Ovary (tissue), 9 donors: ENCODE data around the gene HOXA5. TPM values are rescaled to one million over a fixed set of nuclear protein-coding genes. Genes with fewer than 3 reads are reported as not detected.
A peak's percentile ranks its signal among the peaks of the same experiment; 100 is the strongest.

Experiments used
- DNase-seq, 5 donors: peaks; one replicate each; pipeline ENCODE4 v3.0.0-alpha.2; 2019 to 2020
- H3K27ac ChIP-seq, 2 donors: fragments of 200-600 bp; one replicate each; pipeline versions ENCODE4 v1.5.1 to v1.8.0; 2019 to 2022
- H3K27me3 ChIP-seq: fragments of 200-600 bp; one replicate; pipeline ENCODE4 v1.8.0; 2022
- H3K36me3 ChIP-seq: fragments of 200-600 bp; sonication (generic); one replicate; pipeline ENCODE4 v1.5.1; 2019
- H3K4me1 ChIP-seq: one replicate; pipeline ENCODE4 v1.8.1; 2013; ENCODE audit warnings: mild to moderate bottlenecking, moderate library complexity; ENCODE audit not compliant: insufficient read depth
- H3K4me3 ChIP-seq: fragments of 200-600 bp; sonication (generic); one replicate; pipeline ENCODE4 v1.5.1; 2017
- H3K9me3 ChIP-seq, 2 donors: fragments of 200-600 bp in 1 of 2; sonication (generic) in 1 of 2; one replicate each; pipeline versions ENCODE4 v1.5.1 to v1.8.1; 2013 to 2019; ENCODE audit warnings: mild to moderate bottlenecking in 1 of 2, moderate library complexity in 1 of 2
- EP300 ChIP-seq: sonication (generic); formaldehyde crosslinking; IDR thresholded peaks from one replicate; pipeline ENCODE4 v1.6.1; 2017; ENCODE audit warnings: antibody characterized with exemption
- POLR2A ChIP-seq: fragments of 450-650 bp; IDR thresholded peaks from one replicate; pipeline ENCODE4 v1.6.1; 2017; ENCODE audit warnings: antibody characterized with exemption, mild to moderate bottlenecking, moderate library complexity
- WGBS, 3 donors: extraction: QIAGEN DNeasy Blood & Tissue Kit in 1 of 3; methylation state at CpG; one replicate each; pipeline versions ENCODE4 v1.1.5 to v1.1.7; 2013 to 2017; 5-methylcytosine and 5-hydroxymethylcytosine counted together
- intact Hi-C, 4 donors: fragments of 100-400 bp; cut with DNase I; formaldehyde crosslinking; loops; one replicate each; pipeline versions ENCODE4 v1.11.0 to v1.15.1; 2022 to 2023
- polyA plus RNA-seq, 2 donors: library from polyadenylated mRNA; stranded (reverse); fragments of 200-250 nt in 1 of 2; fragments of 350-450 nt in 1 of 2; fragmentation: Illumina TruSeq in 1 of 2; extraction: RNeasy Lipid Tissue Mini Kit (QIAGEN cat#74804) in 1 of 2; gene quantifications; one replicate each; pipeline ENCODE4 v1.2.3, GENCODE V29; 2013 to 2014
- total RNA-seq, 7 donors: library from RNA; depleted of rRNA in 2 of 7; stranded (reverse); fragments of >200 nt in 2 of 7; fragmentation: NEBNext Ultra II Directional in 3 of 7; extraction: Animal tissue kit (Norgen Biotek cat#: 25700) in 3 of 7; gene quantifications; one replicate each; pipeline versions ENCODE4 v1.1.0 to v1.2.4, GENCODE V29; 2016 to 2023
- TF ChIP-seq, protein P1 (sequence below), 3 donors: fragments of 450-650 bp in 2 of 3; fragments of 200-600 bp in 1 of 3; IDR thresholded peaks; one replicate each; pipeline versions ENCODE4 v1.5.1 to v1.8.0; 2016 to 2022; ENCODE audit warnings: antibody characterized with exemption in 3 of 3, mild to moderate bottlenecking in 1 of 3
- donor health status: DM: no; HTN: no; CAD: no; lungs with moderate emphysema.
- donor health status: DM: no; HTN: no; CAD: no.
- donor health status: Bipolar disorder and iron deficiency.
- donor health status: DM: yes; HTN: yes; CAD: no.
- donor health status: DM: no; HTN: no; CAD: no.
- donor health status: DM: yes; HTN: yes; CAD: no.

HOXA5 gene
- total and polyA plus RNA-seq, 9 donors: 0.40 to 29.6 (median 1.8) TPM

- TF ChIP-seq EP300 (no peak), POLR2A (no peak)
- TF ChIP-seq, protein P1, sequence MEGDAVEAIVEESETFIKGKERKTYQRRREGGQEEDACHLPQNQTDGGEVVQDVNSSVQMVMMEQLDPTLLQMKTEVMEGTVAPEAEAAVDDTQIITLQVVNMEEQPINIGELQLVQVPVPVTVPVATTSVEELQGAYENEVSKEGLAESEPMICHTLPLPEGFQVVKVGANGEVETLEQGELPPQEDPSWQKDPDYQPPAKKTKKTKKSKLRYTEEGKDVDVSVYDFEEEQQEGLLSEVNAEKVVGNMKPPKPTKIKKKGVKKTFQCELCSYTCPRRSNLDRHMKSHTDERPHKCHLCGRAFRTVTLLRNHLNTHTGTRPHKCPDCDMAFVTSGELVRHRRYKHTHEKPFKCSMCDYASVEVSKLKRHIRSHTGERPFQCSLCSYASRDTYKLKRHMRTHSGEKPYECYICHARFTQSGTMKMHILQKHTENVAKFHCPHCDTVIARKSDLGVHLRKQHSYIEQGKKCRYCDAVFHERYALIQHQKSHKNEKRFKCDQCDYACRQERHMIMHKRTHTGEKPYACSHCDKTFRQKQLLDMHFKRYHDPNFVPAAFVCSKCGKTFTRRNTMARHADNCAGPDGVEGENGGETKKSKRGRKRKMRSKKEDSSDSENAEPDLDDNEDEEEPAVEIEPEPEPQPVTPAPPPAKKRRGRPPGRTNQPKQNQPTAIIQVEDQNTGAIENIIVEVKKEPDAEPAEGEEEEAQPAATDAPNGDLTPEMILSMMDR (IDR thresholded peaks at IDR 0.05): no peak
- Histone ChIP-seq H3K36me3 (no peaks in the 10 kb centered on the region), H3K4me1 (peaks cover 5% of the 10 kb centered on the region), H3K9me3 (peaks cover 0 to 10% of the 10 kb centered on the region in 2 donors), H3K27ac (no peak within 1 kb of the TSS), H3K4me3 (peak within 1 kb of the TSS; percentile 74), H3K27me3 (no peaks in the 10 kb centered on the region)
- intact Hi-C loops: no loop called here
- peak in 3 of 5 donors; percentile 9 to 45 (median 35) for DNase-seq
- WGBS, 3 donors: 10 to 14% (median 13%) methylated on average over 43 to 63 of the region's 63 CpGs
These were observed 3.9 kb upstream of the HOXA5 start, which contains the start of gene HOXA6 for GRCh38 chr7:27147199-27148030. Gene HOXA6 (minus strand): TSS chr7:27147774. CDS start chr7:27147749, 25 bp downstream.

DNA sequence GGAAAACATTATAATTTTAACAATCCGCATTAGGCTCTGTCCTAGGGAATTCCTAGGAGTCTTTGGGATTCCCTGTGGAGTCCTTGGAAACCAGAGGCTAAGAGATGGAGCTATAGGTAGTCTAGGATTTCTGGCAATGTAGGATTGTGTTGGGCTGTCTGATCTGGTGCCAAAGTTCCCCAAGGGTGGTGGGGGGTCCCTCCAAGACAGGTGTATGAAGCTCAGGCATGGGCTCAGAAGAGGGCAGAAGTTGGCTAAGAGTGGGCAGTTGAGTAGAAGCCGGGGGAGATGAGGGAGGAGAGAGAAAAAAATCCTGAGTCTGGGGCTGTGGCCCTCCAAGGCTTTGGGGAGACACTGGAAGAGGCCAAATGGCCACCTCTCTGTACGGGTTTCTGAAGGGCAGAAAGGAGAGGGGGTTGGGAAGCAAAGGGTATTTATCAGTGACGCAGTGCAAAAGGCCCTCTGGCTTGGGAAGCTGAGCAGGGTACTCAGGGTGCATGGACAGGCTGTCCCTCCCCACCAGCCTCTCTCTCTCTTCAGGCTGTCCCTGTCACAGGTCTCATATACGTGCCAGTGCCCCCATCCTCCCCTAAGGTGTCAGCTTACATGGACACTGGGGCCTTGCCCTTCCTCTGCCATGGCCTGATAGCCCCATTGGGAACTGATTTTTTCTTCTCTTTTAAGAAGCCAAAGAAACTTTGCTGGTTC lies 3.2 kb upstream of the HOXA5 start:
- Histone ChIP-seq H3K4me3 (no peak overlapping the region), H3K9me3 (peaks cover 0 to 7% of the 10 kb centered on the region in 2 donors), H3K36me3 (no peaks in the 10 kb centered on the region), H3K4me1 (peaks cover 5% of the 10 kb centered on the region), H3K27me3 (no peaks in the 10 kb centered on the region), H3K27ac (no peak overlapping the region)
- 70 to 72% (median 71%) methylated on average over 5 of the region's 5 CpGs for WGBS, 3 donors
- intact Hi-C loops: no loop called here
- TF ChIP-seq POLR2A (no peak), EP300 (no peak)
- TF ChIP-seq, protein P1 (IDR thresholded peaks at IDR 0.05): no peak
- DNase-seq: no peak

GRCh38 chr7:27145914-27146412 lies 2.5 kb upstream of the HOXA5 start:
- peaks cover 1% of the 10 kb centered on the region for H3K4me1 ChIP-seq
- no peak overlapping the region for H3K4me3 ChIP-seq
- no peaks in the 10 kb centered on the region for H3K36me3 ChIP-seq
- H3K9me3 ChIP-seq: peaks cover 0 to 6% of the 10 kb centered on the region in 2 donors
- TF ChIP-seq, protein P1 (IDR thresholded peaks at IDR 0.05): no peak
- TF ChIP-seq POLR2A (no peak), EP300 (no peak)
- intact Hi-C loops: no loop called here
- no peak for DNase-seq
- WGBS, 3 donors: 55 to 74% (median 56%) methylated on average over 11 of the region's 11 CpGs
- no peaks in the 10 kb centered on the region for H3K27me3 ChIP-seq
- H3K27ac ChIP-seq: no peak overlapping the region

- Histone ChIP-seq H3K4me1 (peaks cover 1% of the 10 kb centered on the region), H3K9me3 (peaks cover 0 to 6% of the 10 kb centered on the region in 2 donors), H3K36me3 (no peaks in the 10 kb centered on the region), H3K27me3 (no peaks in the 10 kb centered on the region), H3K4me3 (no peak overlapping the region), H3K27ac (no peak overlapping the region)
- TF ChIP-seq, protein P1 (IDR thresholded peaks at IDR 0.05): no peak
- TF ChIP-seq POLR2A: no peak
- no peak for TF ChIP-seq EP300
- no peak for DNase-seq
- 46 to 67% (median 47%) methylated on average over 47 of the region's 47 CpGs for whole genome bisulfite sequencing, 3 donors
- intact Hi-C loops: no loop called here
These were observed 1.9 kb upstream of the HOXA5 start for GRCh38 chr7:27145165-27145913.
